ENCODE measurements around the gene FBL.

GRCh38 chr19:39810424-39810823 lies 35.8 kb downstream of the FBL start:
- TF ChIP-seq CTCF (conservative IDR thresholded peaks at IDR 0.05; ENCODE audit: low read length) (no peak), EZH2phosphoT487 (IDR thresholded peaks at IDR 0.05; ENCODE audit: borderline replicate concordance) (no peak)
